ENCODE measurements around the gene SLC12A4. TPM values are rescaled to one million over a fixed set of nuclear protein-coding genes. Genes with fewer than 3 reads are reported as not detected.
A peak's percentile ranks its signal among the peaks of the same experiment; 100 is the strongest.
"Not testable (repeated sequence)": the region's sequence is repeated elsewhere in the genome, so short reads cannot be mapped to it uniquely, and the experiment has no call there.

The SLC12A4 gene
- 100 to 1,000 TPM in 1 of 4 donors, 10 to 100 TPM in 3; 25.6 to 137 (median 62.3) TPM for total RNA-seq

DNA sequence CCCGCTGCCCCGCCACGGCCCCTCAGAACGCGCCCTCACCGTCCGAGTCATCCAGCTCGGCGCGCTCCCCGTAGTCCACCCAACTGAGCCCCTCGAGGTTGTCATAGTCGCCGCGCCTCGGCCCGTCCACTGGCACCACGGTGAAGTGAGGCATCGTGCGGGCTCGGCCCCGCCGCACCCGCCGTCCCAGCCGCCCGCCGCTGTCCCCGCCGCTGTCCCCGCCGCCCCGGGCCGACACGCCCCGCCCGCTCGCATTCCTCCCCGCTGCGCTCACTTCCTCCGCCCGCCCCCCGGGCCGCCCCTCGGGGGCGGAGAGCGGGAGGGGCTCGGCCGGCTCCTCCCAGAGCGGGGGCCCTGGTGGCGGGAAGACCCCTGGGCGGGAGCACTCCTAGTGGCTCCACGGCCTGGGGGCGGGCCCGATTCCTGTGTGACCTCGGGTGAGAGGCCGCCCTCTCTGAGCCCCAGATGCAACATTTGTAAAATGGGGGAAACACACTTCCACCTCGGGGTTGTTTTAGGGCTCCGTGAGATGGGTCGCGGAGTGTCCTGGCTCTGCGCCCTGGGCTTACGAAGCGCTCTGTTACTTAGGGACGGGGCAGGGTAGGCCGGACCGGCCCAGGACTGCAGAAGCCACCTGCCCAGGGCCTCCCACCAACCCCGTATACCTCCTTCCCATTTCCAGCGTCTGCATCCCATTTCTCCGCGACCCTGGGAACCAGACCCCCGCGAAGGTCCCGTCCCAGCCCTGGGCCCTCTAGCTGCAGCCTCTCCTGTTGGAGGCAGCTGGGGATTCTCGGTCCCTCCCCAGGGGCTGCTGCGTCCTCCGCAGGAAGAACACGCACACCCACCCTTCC, at the start of gene SLC12A4:
Gene SLC12A4 (minus strand): TSS at position 238 of the 854 bp plus-strand sequence. CDS start 84 bp downstream, at position 154.
- Histone ChIP-seq H3K9me3 (no peaks in the 10 kb centered on the region), H3K36me3 (no peaks in the 10 kb centered on the region), H3K27me3 (no peaks in the 10 kb centered on the region), H3K4me3 (peak within 1 kb of the TSS; percentile 73 to 92), H3K4me1 (peaks cover 3 to 20% of the 10 kb centered on the region in 2 donors), H3K27ac (peak within 1 kb of the TSS; percentile 94 to 96)
- TF ChIP-seq POLR2A (IDR thresholded peaks at IDR 0.05) (peak; percentile 90 to 99), CTCF (IDR thresholded peaks at IDR 0.05) (peak in 1 of 4 experiments; percentile 8)
- DNase-seq: peak; percentile 87 to 91
- intact Hi-C loops (cut with DNase I; ENCODE audit: low total_unique reads): no loop called here

GRCh38 chr16:68015681-68016080, 47.2 kb upstream of the SLC12A4 start, which contains the start of gene DPEP2NB:
TSS of gene DPEP2NB (minus strand) at chr16:68015911. CDS start at chr16:68015770, 141 bp downstream.
- no peaks in the 10 kb centered on the region for H3K27me3 ChIP-seq
- no peak within 1 kb of the TSS for H3K27ac ChIP-seq
- H3K4me3 ChIP-seq: no peak within 1 kb of the TSS
- intact Hi-C loops (cut with DNase I; ENCODE audit: low total_unique reads): no loop called here
- H3K36me3 ChIP-seq: no peaks in the 10 kb centered on the region
- H3K9me3 ChIP-seq: no peaks in the 10 kb centered on the region
- TF ChIP-seq CTCF (IDR thresholded peaks at IDR 0.05) (no peak), POLR2A (IDR thresholded peaks at IDR 0.05) (no peak)
- no peaks in the 10 kb centered on the region for H3K4me1 ChIP-seq
- DNase-seq: no peak

DNA sequence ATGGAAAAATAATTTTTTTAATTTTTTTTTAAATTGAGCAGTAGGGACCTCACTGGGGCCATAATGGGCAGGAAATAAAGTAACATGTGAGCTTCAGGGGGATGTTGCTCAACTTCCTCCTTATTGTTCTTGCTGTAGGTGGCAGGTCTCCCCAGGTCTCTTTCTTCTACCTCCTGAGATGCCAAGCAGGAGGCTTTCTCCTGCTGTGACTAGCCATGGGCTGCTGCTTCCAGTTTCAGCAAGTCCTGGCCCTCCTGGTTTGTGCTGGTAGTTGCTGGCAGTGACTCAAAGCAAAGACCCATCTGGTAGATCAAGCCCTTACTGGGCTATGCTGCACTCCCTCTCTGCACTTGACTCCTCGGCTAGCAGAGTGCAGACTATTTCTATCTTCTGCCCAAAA, 45.0 kb upstream of the SLC12A4 start:
- intact Hi-C loops (cut with DNase I; ENCODE audit: low total_unique reads): no loop called here
- Histone ChIP-seq H3K9me3 (no peaks in the 10 kb centered on the region), H3K27me3 (no peaks in the 10 kb centered on the region), H3K4me1 (no peaks in the 10 kb centered on the region), H3K27ac (no peak overlapping the region), H3K36me3 (no peaks in the 10 kb centered on the region), H3K4me3 (no peak overlapping the region)
- TF ChIP-seq POLR2A (IDR thresholded peaks at IDR 0.05): no peak
- TF ChIP-seq CTCF (IDR thresholded peaks at IDR 0.05): no peak
- DNase-seq: no peak

DNA sequence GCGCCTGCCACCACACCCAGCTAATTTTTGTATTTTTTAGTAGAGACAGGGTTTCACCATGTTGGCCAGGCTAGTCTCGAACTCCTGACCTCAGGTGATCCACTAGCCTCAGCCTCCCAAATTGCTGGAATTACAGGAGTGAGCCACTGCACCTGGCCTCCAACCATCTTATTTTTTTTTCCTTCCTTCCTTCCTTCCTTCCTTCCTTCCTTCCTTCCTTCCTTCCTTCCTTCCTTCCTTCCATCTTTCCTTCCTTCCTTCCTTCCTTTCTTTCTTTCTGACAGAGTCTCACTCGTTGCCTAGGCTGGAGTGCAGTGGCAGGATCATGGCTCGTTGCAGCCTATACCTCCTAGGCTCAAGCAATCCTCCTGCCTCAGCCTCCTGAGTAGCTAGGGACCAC, 41.4 kb upstream of the SLC12A4 start:
- H3K4me1 ChIP-seq; H3K9me3 ChIP-seq; H3K27me3 ChIP-seq; H3K36me3 ChIP-seq; DNase-seq; H3K27ac ChIP-seq; intact Hi-C loops (cut with DNase I; ENCODE audit: low total_unique reads); H3K4me3 ChIP-seq: not testable (repeated sequence)

- no peak for DNase-seq
- no peaks in the 10 kb centered on the region for H3K4me1 ChIP-seq
- no peak overlapping the region for H3K27ac ChIP-seq
- no peak for TF ChIP-seq POLR2A (IDR thresholded peaks at IDR 0.05)
- no peak for TF ChIP-seq CTCF (IDR thresholded peaks at IDR 0.05)
- no peaks in the 10 kb centered on the region for H3K9me3 ChIP-seq
- H3K36me3 ChIP-seq: no peaks in the 10 kb centered on the region
- H3K4me3 ChIP-seq: no peak overlapping the region
- H3K27me3 ChIP-seq: no peaks in the 10 kb centered on the region
- intact Hi-C loops (cut with DNase I; ENCODE audit: low total_unique reads): no loop called here
Observed at GRCh38 chr16:68009157-68009735, 40.8 kb upstream of the SLC12A4 start.

Measured in uterus (tissue), 4 donors.